H1 (cell line): ENCODE data around the gene FIGNL1. TPM values are rescaled to one million over a fixed set of nuclear protein-coding genes. Genes with fewer than 3 reads are reported as not detected.

ENCODE experiments used
- CTCF ChIA-PET: fragments of 300-600 bp; sonication (Branson Sonifier 250); formaldehyde crosslinking; loops from one replicate; lab custom pipeline; 2021; ENCODE audit not compliant: partially characterized antibody; lab: Charles Lee
- POLR2A ChIA-PET: fragments of 300-600 bp; sonication (Branson Sonifier 250); formaldehyde crosslinking; loops from one replicate; lab custom pipeline; 2021; ENCODE audit warnings: inconsistent platforms; ENCODE audit not compliant: partially characterized antibody; lab: Charles Lee
- DNase-seq, 2 experiments: peaks; one replicate each; pipeline versions ENCODE4 v3.0.0 to v3.0.0-alpha.2; 2010 to 2022; ENCODE audit warnings: low spot score in 2 of 2, low read depth in 1 of 2, mixed read lengths in 1 of 2
- FAIRE-seq: peaks from 2 replicates; lab custom pipeline; 2011; peaks lifted over from hg19 to GRCh38; lab: Jason Lieb, UNC
- H2AFZ ChIP-seq: 2 replicates; pipeline ENCODE4 v1.8.1; 2012; ENCODE audit warnings: low read length, inconsistent platforms
- H2AK5ac ChIP-seq: 2 replicates; pipeline ENCODE4 v1.6.1; 2013; ENCODE audit warnings: low read depth, low read length
- H2BK120ac ChIP-seq: replicated peaks from 2 replicates; pipeline ENCODE3; 2013; ENCODE audit warnings: low read depth, low read length, inconsistent platforms
- H2BK12ac ChIP-seq: 2 replicates; pipeline ENCODE4 v1.6.1; 2013; ENCODE audit warnings: low read depth, low read length
- H2BK15ac ChIP-seq: 2 replicates; pipeline ENCODE4 v1.6.1; 2013; ENCODE audit warnings: low read length
- H2BK20ac ChIP-seq: 2 replicates; pipeline ENCODE4 v1.6.1; 2013; ENCODE audit warnings: low read length
- H2BK5ac ChIP-seq: 2 replicates; pipeline ENCODE4 v1.6.1; 2013; ENCODE audit warnings: low read depth, low read length
- H3K14ac ChIP-seq: 2 replicates; pipeline ENCODE4 v1.6.1; 2013; ENCODE audit warnings: inconsistent platforms; ENCODE audit not compliant: insufficient read length
- H3K18ac ChIP-seq: 2 replicates; pipeline ENCODE4 v1.6.1; 2013; ENCODE audit warnings: low read length; ENCODE audit errors: extremely low read depth
- H3K23ac ChIP-seq: 2 replicates; pipeline ENCODE4 v1.6.1; 2013; ENCODE audit warnings: inconsistent platforms; ENCODE audit not compliant: insufficient read length
- H3K23me2 ChIP-seq: 2 replicates; pipeline ENCODE4 v1.6.1; 2013; ENCODE audit warnings: low read depth, low read length
- H3K27ac ChIP-seq: 2 replicates; pipeline ENCODE4 v1.6.1; 2011; ENCODE audit warnings: low read depth, low read length, inconsistent platforms
- H3K27me3 ChIP-seq, 4 experiments: replicated peaks in 1 of 4; 1 replicate in 1 of 4; 2 replicates in 3 of 4; pipeline versions ENCODE4 v1.6.1 to v1.8.1; 2011 to 2013; ENCODE audit warnings: low read length in 3 of 4, mild to moderate bottlenecking in 3 of 4, inconsistent platforms in 2 of 4, mixed read lengths in 2 of 4, moderate library complexity in 1 of 4; ENCODE audit not compliant: control insufficient read depth in 3 of 4, insufficient read depth in 3 of 4; ENCODE audit errors: extremely low read depth in 1 of 4
- H3K36me3 ChIP-seq, 4 experiments: 2 replicates each; pipeline versions ENCODE4 v1.6.1 to v1.8.1; 2011 to 2013; ENCODE audit warnings: mild to moderate bottlenecking in 4 of 4, low read length in 3 of 4, moderate library complexity in 2 of 4, control low read depth in 1 of 4, inconsistent platforms in 1 of 4; ENCODE audit not compliant: insufficient read depth in 4 of 4, control insufficient read depth in 2 of 4
- H3K4ac ChIP-seq: replicated peaks from 2 replicates; pipeline ENCODE3; 2013; ENCODE audit warnings: low read length, low read depth, mixed read lengths, inconsistent platforms; ENCODE audit not compliant: insufficient read length
- H3K4me1 ChIP-seq, 4 experiments: replicated peaks in 1 of 4; 1 replicate in 1 of 4; 2 replicates in 3 of 4; pipeline versions ENCODE4 v1.6.1 to v1.8.1; 2011 to 2013; ENCODE audit warnings: low read length in 3 of 4, inconsistent platforms in 2 of 4, mixed read lengths in 1 of 4; ENCODE audit not compliant: insufficient read depth in 4 of 4, control insufficient read depth in 3 of 4
- H3K4me2 ChIP-seq, 2 experiments: 2 replicates each; pipeline versions ENCODE4 v1.6.1 to v1.8.1; 2011 to 2013; ENCODE audit warnings: low read depth in 2 of 2, low read length in 2 of 2, control low read depth in 1 of 2, inconsistent platforms in 1 of 2, mild to moderate bottlenecking in 1 of 2; ENCODE audit not compliant: insufficient read depth in 1 of 2
- H3K4me3 ChIP-seq, 4 experiments: fragments of 200-600, 300-600 bp in 1 of 4; sonication (generic), shearing (Covaris generic), sonication (Bioruptor Twin) in 1 of 4; 2 replicates each; pipeline versions ENCODE4 v1.5.1 to v1.8.1; 2011 to 2016; ENCODE audit warnings: low read length in 4 of 4, low read depth in 3 of 4, control low read depth in 2 of 4, inconsistent platforms in 2 of 4, mild to moderate bottlenecking in 2 of 4, mixed read lengths in 1 of 4, moderate library complexity in 1 of 4; ENCODE audit not compliant: insufficient read depth in 2 of 4; ENCODE audit errors: extremely low read depth in 1 of 4
- H3K56ac ChIP-seq: replicated peaks from 2 replicates; pipeline ENCODE3; 2013; ENCODE audit warnings: low read depth, mild to moderate bottlenecking, mixed read lengths, low read length, inconsistent platforms; ENCODE audit not compliant: insufficient read length
- H3K79me1 ChIP-seq: 2 replicates; pipeline ENCODE4 v1.6.1; 2013; ENCODE audit warnings: low read depth, low read length, control low read depth
- H3K79me2 ChIP-seq, 2 experiments: 2 replicates each; pipeline versions ENCODE4 v1.6.1 to v1.8.1; 2012 to 2013; ENCODE audit warnings: low read length in 2 of 2, mild to moderate bottlenecking in 2 of 2, inconsistent platforms in 1 of 2; ENCODE audit not compliant: insufficient read depth in 2 of 2, control insufficient read depth in 1 of 2
- H3K9ac ChIP-seq, 4 experiments: replicated peaks in 1 of 4; 1 replicate in 1 of 4; 2 replicates in 3 of 4; pipeline versions ENCODE4 v1.6.1 to v1.8.1; 2011 to 2013; ENCODE audit warnings: low read depth in 3 of 4, low read length in 3 of 4, control low read depth in 2 of 4, mild to moderate bottlenecking in 2 of 4, moderate library complexity in 2 of 4, inconsistent platforms in 1 of 4; ENCODE audit errors: extremely low read depth in 1 of 4
- H3K9me3 ChIP-seq, 2 experiments: 2 replicates each; pipeline versions ENCODE4 v1.6.1 to v1.8.1; 2012 to 2013; ENCODE audit warnings: mild to moderate bottlenecking in 2 of 2, moderate library complexity in 2 of 2, control low read depth in 1 of 2, inconsistent platforms in 1 of 2, low read depth in 1 of 2, low read length in 1 of 2, mixed read lengths in 1 of 2; ENCODE audit not compliant: insufficient read depth in 2 of 2
- H4K20me1 ChIP-seq, 2 experiments: replicated peaks in 1 of 2; 2 replicates each; pipeline versions ENCODE3 to v1.8.1; 2011 to 2013; ENCODE audit warnings: inconsistent platforms in 2 of 2, low read length in 2 of 2, mild to moderate bottlenecking in 1 of 2; ENCODE audit not compliant: insufficient read depth in 2 of 2, control insufficient read depth in 1 of 2
- H4K5ac ChIP-seq: 2 replicates; pipeline ENCODE4 v1.6.1; 2013; ENCODE audit warnings: low read length, low read depth, mixed read lengths, inconsistent platforms; ENCODE audit not compliant: insufficient read length
- H4K8ac ChIP-seq: 2 replicates; pipeline ENCODE4 v1.8.0; 2013; ENCODE audit warnings: mild to moderate bottlenecking, moderate library complexity, low read length, inconsistent platforms; ENCODE audit not compliant: insufficient read depth; ENCODE audit errors: extremely low read depth
- H4K91ac ChIP-seq: replicated peaks from 2 replicates; pipeline ENCODE3; 2013; ENCODE audit warnings: low read length, mixed read lengths, inconsistent platforms; ENCODE audit not compliant: insufficient read length
- ASH2L ChIP-seq: fragments of 200-600, 300-600 bp; sonication (generic); IDR thresholded peaks from one replicate; pipeline ENCODE4 v1.7.1; 2017; ENCODE audit warnings: low read length
- POLR2AphosphoS5 ChIP-seq: IDR thresholded peaks from 2 replicates; pipeline ENCODE4 v1.6.1; 2011; ENCODE audit warnings: low read depth, low read length
- SP4 ChIP-seq: IDR thresholded peaks from 2 replicates; pipeline ENCODE4 v1.6.1; 2012; ENCODE audit warnings: low read length, inconsistent platforms
- WGBS, 2 experiments: shearing (Covaris generic) in 1 of 2; methylation state at CpG; one replicate each; pipeline versions ENCODE4 v1.1.6 to v1.1.7; 2013 to 2015; ENCODE audit warnings: low lambda C conversion rate in 2 of 2, mixed read lengths in 2 of 2, inconsistent platforms in 1 of 2, low coverage in 1 of 2, missing lambda C conversion rate in 1 of 2; ENCODE audit not compliant: insufficient replicate concordance in 2 of 2, insufficient coverage in 1 of 2, insufficient read length in 1 of 2; ENCODE audit errors: extremely low coverage in 1 of 2, missing lambda C conversion rate in 1 of 2; 5-methylcytosine and 5-hydroxymethylcytosine counted together
- polyA plus RNA-seq, 7 experiments: library from polyadenylated mRNA; depleted of rRNA in 3 of 7; stranded (reverse) in 5 of 7; unstranded in 2 of 7; fragments of >200 nt in 5 of 7; fragments of 200-250 nt in 2 of 7; gene quantifications; 1 replicate in 5 of 7; 2 replicates in 1 of 7; 4 replicates in 1 of 7; pipeline versions ENCODE4 v1.2.1 to v1.2.3, GENCODE V29; 2011 to 2013; ENCODE audit warnings: missing spikeins in 2 of 7, mixed read lengths in 2 of 7
- total RNA-seq: library from RNA; stranded (reverse); fragmentation: NEBNext Ultra II Directional; extraction: Animal tissue kit (Norgen Biotek cat#: 25700); gene quantifications from 2 replicates; pipeline ENCODE4 v1.2.1, GENCODE V29; 2021

The FIGNL1 gene
- total and polyA plus RNA-seq, 2 of the 8 experiments (the other 6 are each of a cell fraction or from before 2014, with no cell fraction given) = 6.5 to 9.9 TPM

DNA sequence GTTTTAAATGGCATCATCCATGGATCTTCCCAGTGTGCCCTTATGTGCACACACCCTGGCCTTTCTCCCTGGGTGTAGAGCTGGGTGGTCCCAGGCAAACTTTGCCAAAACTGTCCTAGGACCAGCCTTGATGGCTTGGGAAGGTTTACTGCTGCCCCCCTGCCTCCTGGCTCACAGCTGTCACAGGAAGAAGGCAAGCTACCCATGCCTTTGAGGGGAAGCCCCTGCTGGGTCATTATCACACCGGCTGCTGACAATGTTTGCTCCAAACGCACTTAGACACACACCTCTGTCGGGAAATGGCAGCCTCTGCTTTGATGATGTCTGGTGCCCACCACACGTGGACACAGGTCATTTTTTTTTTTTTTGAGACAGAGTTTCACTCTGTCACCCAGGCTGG lies 25.2 kb upstream of the FIGNL1 start:
- H3K23ac ChIP-seq = no peak overlapping the region
- no peak overlapping the region for H3K9ac ChIP-seq
- H2BK12ac ChIP-seq = no peak overlapping the region
- H2BK120ac ChIP-seq = no peak overlapping the region
- H3K4me1 ChIP-seq = peaks cover 0 to 3% (median 0%) of the 10 kb centered on the region in 4 experiments; a peak in 2 of 7 replicates
- H3K79me2 ChIP-seq = no peaks in the 10 kb centered on the region
- no peak overlapping the region for H2BK20ac ChIP-seq
- 63% methylated on average over 4 of the region's 4 CpGs; no CpG with 5 or more reads in 1 of the 2 experiments for WGBS, 2 experiments
- FAIRE-seq (no peak), DNase-seq (no peak)
- no peak overlapping the region for H3K14ac ChIP-seq
- H3K79me1 ChIP-seq = no peaks in the 10 kb centered on the region
- H3K23me2 ChIP-seq = no peaks in the 10 kb centered on the region
- H2BK15ac ChIP-seq = no peak overlapping the region
- ChIA-PET POLR2A (no interaction called here), CTCF (interaction anchor here (0.7 to 1.9 kb wide), 11 partner anchors 22 to 686 kb away, joined by 3 to 5 read pairs (median 3); no protein-coding TSS in a partner anchor)
- no peak overlapping the region for H3K27ac ChIP-seq
- no peak overlapping the region for H2BK5ac ChIP-seq
- H2AK5ac ChIP-seq = no peak overlapping the region
- no peak overlapping the region for H3K18ac ChIP-seq
- H3K4me3 ChIP-seq = no peak overlapping the region
- peaks cover 0 to 2% (median 0%) of the 10 kb centered on the region in 4 experiments; a peak in 1 of 7 replicates for H3K27me3 ChIP-seq
- no peaks in the 10 kb centered on the region for H3K9me3 ChIP-seq
- TF ChIP-seq SP4 = no peak
- no peak for TF ChIP-seq ASH2L
- TF ChIP-seq POLR2AphosphoS5 = no peak
- H3K36me3 ChIP-seq = no peaks in the 10 kb centered on the region
- no peak overlapping the region for H4K91ac ChIP-seq
- H3K56ac ChIP-seq = no peak overlapping the region
- no peak overlapping the region for H2AFZ ChIP-seq
- no peak overlapping the region for H3K4me2 ChIP-seq
- no peaks in the 10 kb centered on the region for H4K20me1 ChIP-seq
- no peak overlapping the region for H4K8ac ChIP-seq
- no peak overlapping the region for H4K5ac ChIP-seq
- no peak overlapping the region for H3K4ac ChIP-seq
